ENCODE results near the gene COMTD1. TPM values are rescaled to one million over a fixed set of nuclear protein-coding genes. Genes with fewer than 3 reads are reported as not detected.

Gene COMTD1
- total and polyA plus RNA-seq, 2 donors (not counting 1 experiment from before 2014, with no cell fraction given) = 14.5 to 23.8 TPM

DNA sequence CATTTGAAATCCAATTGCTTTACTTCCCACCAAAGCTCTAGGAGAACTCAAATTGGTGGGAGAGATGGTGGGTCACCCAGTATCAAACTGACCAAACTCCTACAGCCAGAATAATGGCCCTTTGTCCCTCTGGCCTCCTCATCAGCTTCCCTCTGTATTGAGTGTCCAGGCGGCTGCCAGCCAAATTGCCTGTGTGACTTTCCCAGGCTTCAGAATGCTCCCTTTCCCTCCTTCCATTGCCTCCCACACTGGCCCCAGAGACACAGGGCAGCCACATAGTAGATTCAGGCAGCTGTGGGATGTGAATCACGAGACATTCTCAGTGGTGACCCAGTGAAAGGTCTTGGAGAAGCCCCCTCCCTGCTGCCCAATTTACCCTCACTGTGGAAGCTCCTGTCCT, 37.9 kb downstream of the COMTD1 start:
- intact Hi-C loops (cut with micrococcal nuclease) = no loop called here
- H3K79me2 ChIP-seq (ENCODE audit: control insufficient read depth, insufficient read depth, low read length) = no peaks in the 10 kb centered on the region
- H4K20me1 ChIP-seq (ENCODE audit: control insufficient read depth, insufficient read depth, low read length, poor library complexity, severe bottlenecking) = no peaks in the 10 kb centered on the region
- no peaks in the 10 kb centered on the region for H3K9me3 ChIP-seq (ENCODE audit: control extremely low read depth in 1 of 3, control insufficient read depth in 2 of 3, insufficient read depth in 1 of 3, low read length in 2 of 3)
- TF ChIP-seq, protein P1, sequence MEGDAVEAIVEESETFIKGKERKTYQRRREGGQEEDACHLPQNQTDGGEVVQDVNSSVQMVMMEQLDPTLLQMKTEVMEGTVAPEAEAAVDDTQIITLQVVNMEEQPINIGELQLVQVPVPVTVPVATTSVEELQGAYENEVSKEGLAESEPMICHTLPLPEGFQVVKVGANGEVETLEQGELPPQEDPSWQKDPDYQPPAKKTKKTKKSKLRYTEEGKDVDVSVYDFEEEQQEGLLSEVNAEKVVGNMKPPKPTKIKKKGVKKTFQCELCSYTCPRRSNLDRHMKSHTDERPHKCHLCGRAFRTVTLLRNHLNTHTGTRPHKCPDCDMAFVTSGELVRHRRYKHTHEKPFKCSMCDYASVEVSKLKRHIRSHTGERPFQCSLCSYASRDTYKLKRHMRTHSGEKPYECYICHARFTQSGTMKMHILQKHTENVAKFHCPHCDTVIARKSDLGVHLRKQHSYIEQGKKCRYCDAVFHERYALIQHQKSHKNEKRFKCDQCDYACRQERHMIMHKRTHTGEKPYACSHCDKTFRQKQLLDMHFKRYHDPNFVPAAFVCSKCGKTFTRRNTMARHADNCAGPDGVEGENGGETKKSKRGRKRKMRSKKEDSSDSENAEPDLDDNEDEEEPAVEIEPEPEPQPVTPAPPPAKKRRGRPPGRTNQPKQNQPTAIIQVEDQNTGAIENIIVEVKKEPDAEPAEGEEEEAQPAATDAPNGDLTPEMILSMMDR (IDR thresholded peaks at IDR 0.05) = no peak
- TF ChIP-seq EZH2 (IDR thresholded peaks at IDR 0.05; ENCODE audit: borderline replicate concordance, insufficient read depth, low read depth, low read length, poor library complexity, severe bottlenecking) = no peak
- Mint-ChIP-seq H3K9me3 (ENCODE audit: insufficient read depth) (no peaks in the 10 kb centered on the region), H3K4me3 (no peak overlapping the region), H3K27ac (no peak overlapping the region), H3K4me1 (no peaks in the 10 kb centered on the region), H3K27me3 (no peaks in the 10 kb centered on the region)
- no peak overlapping the region for H3K4me2 ChIP-seq (replicated peaks; ENCODE audit: low read depth, low read length, poor library complexity, severe bottlenecking)
- ATAC-seq (ENCODE audit: low read depth) = no peak
- H3K27me3 ChIP-seq (replicated peaks in 1 of 4; ENCODE audit: control extremely low read depth in 1 of 4, control insufficient read depth in 3 of 4, insufficient read depth in 4 of 4, low read length in 3 of 4) = no peaks in the 10 kb centered on the region
- no peak for DNase-seq
- POLR2A ChIA-PET = interaction anchor here (1.3 kb wide), 1 partner anchor 12 kb away, joined by 3 read pairs; the partner anchor contains the start of gene VDAC2
- no peaks in the 10 kb centered on the region for H3K4me1 ChIP-seq (ENCODE audit: control insufficient read depth in 2 of 2, insufficient read depth in 2 of 2, low read length in 2 of 2)
- no peak overlapping the region for H3K4me3 ChIP-seq (ENCODE audit: control extremely low read depth in 1 of 5, extremely low read depth in 1 of 5, insufficient read depth in 1 of 5, low read depth in 2 of 5, low read length in 4 of 5)
- WGBS (ENCODE audit: insufficient coverage) = 94% methylated on average over 2 of the region's 2 CpGs
- no peak overlapping the region for H3K9ac ChIP-seq (ENCODE audit: low read length)
- no peak overlapping the region for H2AFZ ChIP-seq (ENCODE audit: insufficient read depth, low read depth, low read length, poor library complexity, severe bottlenecking)
- peaks cover 0 to 2% of the 10 kb centered on the region in 2 experiments for H3K36me3 ChIP-seq (replicated peaks in 1 of 2; ENCODE audit: control extremely low read depth in 1 of 2, control insufficient read depth in 1 of 2, extremely low read depth in 1 of 2, insufficient read depth in 2 of 2, low read length in 1 of 2)
- no peak overlapping the region for H3K27ac ChIP-seq (ENCODE audit: low read length in 2 of 2)
- CTCF ChIA-PET = interaction anchor here (1.6 to 1.8 kb wide), 2 partner anchors 10 to 33 kb away, joined by 6 read pairs; no protein-coding TSS in a partner anchor

DNA sequence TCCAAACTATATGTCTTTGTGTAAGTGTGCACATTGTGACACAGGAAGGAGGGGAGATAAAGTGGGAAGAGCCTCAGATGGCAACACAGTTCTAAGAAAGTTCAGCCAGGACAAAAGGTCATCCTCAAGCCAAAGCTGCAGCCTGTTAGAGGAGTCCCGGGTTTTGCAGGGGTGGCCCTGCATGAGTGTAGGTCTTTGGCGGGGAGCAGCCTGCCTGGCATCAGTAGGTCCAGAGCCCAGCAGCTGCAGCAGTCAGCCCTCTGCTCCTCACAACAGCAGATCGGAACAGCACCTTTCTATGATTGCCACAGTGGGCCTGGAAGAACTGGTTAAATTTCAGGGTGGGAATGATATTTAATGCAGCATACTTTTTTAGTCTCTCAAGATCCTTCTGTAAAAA, 38.7 kb downstream of the COMTD1 start:
- no peak overlapping the region for H3K27ac Mint-ChIP-seq
- WGBS (ENCODE audit: insufficient coverage) = 93% methylated on average over 2 of the region's 3 CpGs

More for the DNA sequence above, 38.7 kb downstream of the COMTD1 start:
- ATAC-seq (ENCODE audit: low read depth) (no peak), DNase-seq (no peak)
- H3K4me3 ChIP-seq (ENCODE audit: control extremely low read depth in 1 of 5, extremely low read depth in 1 of 5, insufficient read depth in 1 of 5, low read depth in 2 of 5, low read length in 4 of 5) = no peak overlapping the region
- Mint-ChIP-seq H3K27me3 (no peaks in the 10 kb centered on the region), H3K4me1 (no peaks in the 10 kb centered on the region), H3K9me3 (ENCODE audit: insufficient read depth) (no peaks in the 10 kb centered on the region), H3K4me3 (no peak overlapping the region)
- no peaks in the 10 kb centered on the region for H3K4me1 ChIP-seq (ENCODE audit: control insufficient read depth in 2 of 2, insufficient read depth in 2 of 2, low read length in 2 of 2)
- no peak overlapping the region for H3K9ac ChIP-seq (ENCODE audit: low read length)
- no peaks in the 10 kb centered on the region for H3K27me3 ChIP-seq (replicated peaks in 1 of 4; ENCODE audit: control extremely low read depth in 1 of 4, control insufficient read depth in 3 of 4, insufficient read depth in 4 of 4, low read length in 3 of 4)
- H3K27ac ChIP-seq (ENCODE audit: low read length in 2 of 2) = no peak overlapping the region
- H4K20me1 ChIP-seq (ENCODE audit: control insufficient read depth, insufficient read depth, low read length, poor library complexity, severe bottlenecking) = no peaks in the 10 kb centered on the region
- ChIA-PET POLR2A (no interaction called here), CTCF (interaction anchor here (1.1 to 1.6 kb wide), 3 partner anchors 9 to 32 kb away, joined by 3 to 6 read pairs (median 5); no protein-coding TSS in a partner anchor)
- H3K36me3 ChIP-seq (replicated peaks in 1 of 2; ENCODE audit: control extremely low read depth in 1 of 2, control insufficient read depth in 1 of 2, extremely low read depth in 1 of 2, insufficient read depth in 2 of 2, low read length in 1 of 2) = peaks cover 0 to 2% of the 10 kb centered on the region in 2 experiments
- no peaks in the 10 kb centered on the region for H3K9me3 ChIP-seq (ENCODE audit: control extremely low read depth in 1 of 3, control insufficient read depth in 2 of 3, insufficient read depth in 1 of 3, low read length in 2 of 3)
- no peak for TF ChIP-seq EZH2 (IDR thresholded peaks at IDR 0.05; ENCODE audit: borderline replicate concordance, insufficient read depth, low read depth, low read length, poor library complexity, severe bottlenecking)
- TF ChIP-seq, protein P1 (IDR thresholded peaks at IDR 0.05) = no peak
- intact Hi-C loops (cut with micrococcal nuclease) = no loop called here
- no peak overlapping the region for H2AFZ ChIP-seq (ENCODE audit: insufficient read depth, low read depth, low read length, poor library complexity, severe bottlenecking)
- no peak overlapping the region for H3K4me2 ChIP-seq (replicated peaks; ENCODE audit: low read depth, low read length, poor library complexity, severe bottlenecking)
- H3K79me2 ChIP-seq (ENCODE audit: control insufficient read depth, insufficient read depth, low read length) = no peaks in the 10 kb centered on the region

Data from B cell (primary cell).